K562 (cell line): ENCODE data around the gene CAPZA1. TPM values are rescaled to one million over a fixed set of nuclear protein-coding genes. Genes with fewer than 3 reads are reported as not detected.
A peak's percentile ranks its signal among the peaks of the same experiment; 100 is the strongest.

Experiments
- BCOR ChIP-seq: fragments of 450-650 bp; IDR thresholded peaks from 2 replicates; pipeline ENCODE4 v1.6.1; 2016
- CEBPG ChIP-seq, 3 experiments: fragments of 200-800 bp in 1 of 3; sonication (Bioruptor generic) in 1 of 3; sonication (generic) in 1 of 3; formaldehyde crosslinking in 1 of 3; IDR thresholded peaks in 2 of 3; conservative IDR thresholded peaks in 1 of 3; 2 replicates each; pipeline versions ENCODE4 v1.6.1 to v1.8.0; 2016 to 2022; ENCODE audit warnings: missing compliant biosample characterization in 2 of 3, missing genetic modification characterization in 2 of 3, mild to moderate bottlenecking in 1 of 3, missing genetic modification reagents in 1 of 3
- EHMT2 ChIP-seq: fragments of 450-650 bp; IDR thresholded peaks from 2 replicates; pipeline ENCODE4 v1.6.1; 2018; ENCODE audit warnings: antibody characterized with exemption
- PTRF ChIP-seq: fragments of 450-650 bp; IDR thresholded peaks from 2 replicates; pipeline ENCODE4 v1.6.1; 2016; ENCODE audit warnings: mild to moderate bottlenecking, missing genetic modification characterization, missing compliant biosample characterization
- SNIP1 ChIP-seq: fragments of 450-650 bp; IDR thresholded peaks from 2 replicates; pipeline ENCODE4 v1.7.1; 2017; ENCODE audit warnings: low read depth, mild to moderate bottlenecking
- STAT5B ChIP-seq: fragments of 250-450 bp; sonication (Bioruptor Pico); IDR thresholded peaks from 2 replicates; pipeline ENCODE4 v1.8.0; 2021; ENCODE audit warnings: mild to moderate bottlenecking, inconsistent platforms
- ZFX ChIP-seq: sonication (generic); formaldehyde crosslinking; IDR thresholded peaks from 2 replicates; pipeline ENCODE4 v1.8.0; 2022; ENCODE audit warnings: mild to moderate bottlenecking, missing genetic modification reagents, moderate library complexity
- ZKSCAN3 ChIP-seq: fragments of 250-450 bp; sonication (Bioruptor Pico); IDR thresholded peaks from 2 replicates; pipeline ENCODE4 v1.4.0; 2020
- ZNF174 ChIP-seq: fragments of 250-450 bp; sonication (Bioruptor Pico); IDR thresholded peaks from 2 replicates; pipeline ENCODE4 v1.4.0; 2020; ENCODE audit warnings: mild to moderate bottlenecking
- ZNF699 ChIP-seq: fragments of 250-450 bp; sonication (Bioruptor Pico); IDR thresholded peaks from 2 replicates; pipeline ENCODE4 v1.8.0; 2021; ENCODE audit warnings: mild to moderate bottlenecking, moderate library complexity; ENCODE audit not compliant: insufficient replicate concordance
- ZSCAN32 ChIP-seq: fragments of 450-650 bp; formaldehyde crosslinking; IDR thresholded peaks from 2 replicates; pipeline ENCODE4 v1.4.0; 2020; ENCODE audit warnings: mild to moderate bottlenecking, moderate library complexity
- polyA plus RNA-seq, 8 experiments: library from polyadenylated mRNA; depleted of rRNA in 4 of 8; stranded (reverse) in 5 of 8; unstranded in 3 of 8; fragments of >200 nt; fragmentation: Nextera tagmentation in 2 of 8; fragmentation: Illumina TruSeq in 1 of 8; extraction: Ambion mirVana in 2 of 8; extraction: Trizol in 1 of 8; gene quantifications; 2 replicates each; pipeline versions ENCODE4 v1.2.1 to v1.2.3, GENCODE V29; 2011 to 2014; ENCODE audit warnings: inconsistent platforms in 1 of 8, missing spikeins in 1 of 8
- total RNA-seq, 7 experiments: library from RNA; depleted of rRNA in 6 of 7; stranded (reverse); fragments of >200 nt in 6 of 7; fragmentation: Illumina TruSeq in 2 of 7; extraction: Trizol in 2 of 7; gene quantifications; 2 replicates each; pipeline versions ENCODE4 v1.2.1 to v1.2.3, GENCODE V29; 2011 to 2021; ENCODE audit warnings: low replicate concordance in 1 of 7
- TF ChIP-seq, protein P1 (sequence below): sonication (generic); formaldehyde crosslinking; IDR thresholded peaks from 2 replicates; pipeline ENCODE4 v1.9.0; 2022; ENCODE audit warnings: mild to moderate bottlenecking, missing genetic modification reagents

The CAPZA1 gene
- total and polyA plus RNA-seq, 9 of the 15 experiments (the other 6 are each of a cell fraction or from before 2014, with no cell fraction given), result 237 to 1,020 (median 306) TPM

- TF ChIP-seq ZNF699 (CRISPR knock-in tag) (no peak), ZFX (no peak), STAT5B (CRISPR knock-in tag) (no peak), EHMT2 (no peak), SNIP1 (no peak), ZKSCAN3 (CRISPR knock-in tag) (no peak), CEBPG (CRISPR knock-in tag; IDR thresholded peaks at IDR 0.05) (no peak), CEBPG (tag; conservative IDR thresholded peaks at IDR 0.05 in 1 of 2, IDR thresholded peaks at IDR 0.05 in 1 of 2) (peak in 1 of 2 experiments; percentile 56; a peak in 1 of 4 replicates), ZNF174 (CRISPR knock-in tag) (no peak), BCOR (no peak), PTRF (tag) (no peak), ZSCAN32 (CRISPR knock-in tag) (no peak)
- TF ChIP-seq, protein P1, sequence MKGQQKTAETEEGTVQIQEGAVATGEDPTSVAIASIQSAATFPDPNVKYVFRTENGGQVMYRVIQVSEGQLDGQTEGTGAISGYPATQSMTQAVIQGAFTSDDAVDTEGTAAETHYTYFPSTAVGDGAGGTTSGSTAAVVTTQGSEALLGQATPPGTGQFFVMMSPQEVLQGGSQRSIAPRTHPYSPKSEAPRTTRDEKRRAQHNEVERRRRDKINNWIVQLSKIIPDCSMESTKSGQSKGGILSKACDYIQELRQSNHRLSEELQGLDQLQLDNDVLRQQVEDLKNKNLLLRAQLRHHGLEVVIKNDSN (CRISPR knock-in tag), result no peak
These were observed 54.2 kb downstream of the CAPZA1 start (continued) for GRCh38 chr1:112673592-112674439.
